ENCODE data around the gene RUSF1. TPM values are rescaled to one million over a fixed set of nuclear protein-coding genes. Genes with fewer than 3 reads are reported as not detected.

Gene RUSF1
- total and polyA plus RNA-seq, 9 of the 15 experiments (the other 6 are each of a cell fraction or from before 2014, with no cell fraction given), result 0.80 to 52.8 (median 27.6) TPM

DNA sequence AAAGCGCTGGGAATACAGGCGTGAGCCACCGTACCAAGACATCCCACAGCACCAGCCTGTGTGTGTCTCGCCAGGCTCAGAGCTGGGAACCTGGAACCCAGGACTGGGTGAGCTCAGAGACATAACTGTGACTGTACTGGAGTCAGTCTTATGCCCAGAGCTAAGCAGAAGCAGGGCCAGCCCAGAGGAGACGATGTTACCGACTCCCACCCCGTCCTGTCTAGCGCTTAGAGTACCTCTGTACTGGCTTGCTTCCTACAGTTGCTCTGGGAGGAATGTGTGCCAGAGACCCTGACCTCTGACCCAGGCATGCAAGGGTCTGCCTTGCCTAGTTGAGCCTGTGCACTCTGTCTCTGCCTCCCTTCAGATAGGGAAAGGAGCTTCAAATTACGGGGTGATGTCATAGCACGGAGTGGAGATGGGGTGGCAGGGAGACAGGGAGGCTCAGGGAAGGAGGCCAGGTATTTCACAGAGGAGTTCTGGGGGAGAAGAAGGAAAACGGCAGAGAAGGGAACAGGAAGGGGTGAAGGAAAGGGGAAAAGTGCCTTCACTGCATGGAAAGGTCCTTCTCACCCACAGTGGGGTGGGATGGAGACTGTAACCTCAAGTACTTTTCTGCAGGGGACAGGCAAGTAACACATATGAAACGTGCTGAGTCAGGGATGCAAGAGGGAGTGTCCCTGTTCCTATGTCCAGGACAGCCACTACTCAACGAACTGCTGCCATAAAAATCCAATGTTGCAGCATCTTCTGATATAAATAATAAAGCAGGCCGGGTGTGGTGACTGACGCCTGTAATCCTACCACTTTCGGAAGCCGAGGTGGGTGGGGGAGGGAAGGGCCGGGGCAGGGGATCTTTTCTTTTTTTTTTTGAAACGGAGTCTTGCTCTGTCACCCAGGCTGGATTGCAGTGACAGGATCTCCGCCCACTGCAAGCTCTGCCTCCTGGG is 54.7 kb downstream of the RUSF1 start (continued):
- 0 out of 2 replicates have a peak, but pooled peaks have one; percentile 46 for TF ChIP-seq LEF1 (IDR thresholded peaks at IDR 0.05)
- TF ChIP-seq, protein P1, sequence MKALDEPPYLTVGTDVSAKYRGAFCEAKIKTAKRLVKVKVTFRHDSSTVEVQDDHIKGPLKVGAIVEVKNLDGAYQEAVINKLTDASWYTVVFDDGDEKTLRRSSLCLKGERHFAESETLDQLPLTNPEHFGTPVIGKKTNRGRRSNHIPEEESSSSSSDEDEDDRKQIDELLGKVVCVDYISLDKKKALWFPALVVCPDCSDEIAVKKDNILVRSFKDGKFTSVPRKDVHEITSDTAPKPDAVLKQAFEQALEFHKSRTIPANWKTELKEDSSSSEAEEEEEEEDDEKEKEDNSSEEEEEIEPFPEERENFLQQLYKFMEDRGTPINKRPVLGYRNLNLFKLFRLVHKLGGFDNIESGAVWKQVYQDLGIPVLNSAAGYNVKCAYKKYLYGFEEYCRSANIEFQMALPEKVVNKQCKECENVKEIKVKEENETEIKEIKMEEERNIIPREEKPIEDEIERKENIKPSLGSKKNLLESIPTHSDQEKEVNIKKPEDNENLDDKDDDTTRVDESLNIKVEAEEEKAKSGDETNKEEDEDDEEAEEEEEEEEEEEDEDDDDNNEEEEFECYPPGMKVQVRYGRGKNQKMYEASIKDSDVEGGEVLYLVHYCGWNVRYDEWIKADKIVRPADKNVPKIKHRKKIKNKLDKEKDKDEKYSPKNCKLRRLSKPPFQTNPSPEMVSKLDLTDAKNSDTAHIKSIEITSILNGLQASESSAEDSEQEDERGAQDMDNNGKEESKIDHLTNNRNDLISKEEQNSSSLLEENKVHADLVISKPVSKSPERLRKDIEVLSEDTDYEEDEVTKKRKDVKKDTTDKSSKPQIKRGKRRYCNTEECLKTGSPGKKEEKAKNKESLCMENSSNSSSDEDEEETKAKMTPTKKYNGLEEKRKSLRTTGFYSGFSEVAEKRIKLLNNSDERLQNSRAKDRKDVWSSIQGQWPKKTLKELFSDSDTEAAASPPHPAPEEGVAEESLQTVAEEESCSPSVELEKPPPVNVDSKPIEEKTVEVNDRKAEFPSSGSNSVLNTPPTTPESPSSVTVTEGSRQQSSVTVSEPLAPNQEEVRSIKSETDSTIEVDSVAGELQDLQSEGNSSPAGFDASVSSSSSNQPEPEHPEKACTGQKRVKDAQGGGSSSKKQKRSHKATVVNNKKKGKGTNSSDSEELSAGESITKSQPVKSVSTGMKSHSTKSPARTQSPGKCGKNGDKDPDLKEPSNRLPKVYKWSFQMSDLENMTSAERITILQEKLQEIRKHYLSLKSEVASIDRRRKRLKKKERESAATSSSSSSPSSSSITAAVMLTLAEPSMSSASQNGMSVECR (CRISPR knock-in tag; IDR thresholded peaks at IDR 0.05), result 0 out of 2 replicates have a peak, but pooled peaks have one; percentile 40
- no peak for TF ChIP-seq ZNF764 (CRISPR knock-in tag; IDR thresholded peaks at IDR 0.05; ENCODE audit: low read depth)
- no peak for TF ChIP-seq YBX1 (IDR thresholded peaks at IDR 0.05)
- TF ChIP-seq NFE2 (IDR thresholded peaks at IDR 0.05; ENCODE audit: low read depth), result peak; percentile 96
- peak; percentile 99 for TF ChIP-seq C11orf30 (IDR thresholded peaks at IDR 0.05; ENCODE audit: low read depth)
- TF ChIP-seq MYC (IDR thresholded peaks at IDR 0.05; ENCODE audit: low read depth, low read length), result no peak
- TF ChIP-seq MYC (CRISPR knock-in tag; IDR thresholded peaks at IDR 0.05; ENCODE audit: borderline replicate concordance, low read depth), result no peak
- TF ChIP-seq TOE1 (IDR thresholded peaks at IDR 0.05; ENCODE audit: borderline replicate concordance), result peak; percentile 9; the same call in 1 of the 2 replicates
- no peak for TF ChIP-seq TOE1 (CRISPR knock-in tag; IDR thresholded peaks at IDR 0.05; ENCODE audit: borderline replicate concordance, low read depth)
- TF ChIP-seq, protein P2, sequence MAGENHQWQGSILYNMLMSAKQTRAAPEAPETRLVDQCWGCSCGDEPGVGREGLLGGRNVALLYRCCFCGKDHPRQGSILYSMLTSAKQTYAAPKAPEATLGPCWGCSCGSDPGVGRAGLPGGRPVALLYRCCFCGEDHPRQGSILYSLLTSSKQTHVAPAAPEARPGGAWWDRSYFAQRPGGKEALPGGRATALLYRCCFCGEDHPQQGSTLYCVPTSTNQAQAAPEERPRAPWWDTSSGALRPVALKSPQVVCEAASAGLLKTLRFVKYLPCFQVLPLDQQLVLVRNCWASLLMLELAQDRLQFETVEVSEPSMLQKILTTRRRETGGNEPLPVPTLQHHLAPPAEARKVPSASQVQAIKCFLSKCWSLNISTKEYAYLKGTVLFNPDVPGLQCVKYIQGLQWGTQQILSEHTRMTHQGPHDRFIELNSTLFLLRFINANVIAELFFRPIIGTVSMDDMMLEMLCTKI (IDR thresholded peaks at IDR 0.05; ENCODE audit: partially characterized antibody), result no peak
- no peak for TF ChIP-seq PURB (CRISPR knock-in tag; IDR thresholded peaks at IDR 0.05; ENCODE audit: low read depth)
- TF ChIP-seq TSC22D4 (tag; IDR thresholded peaks at IDR 0.05), result no peak
- 0 out of 2 replicates have a peak, but pooled peaks have one; percentile 14 for TF ChIP-seq JUN (IDR thresholded peaks at IDR 0.05; ENCODE audit: borderline replicate concordance, low read depth, low read length)
- no peak for TF ChIP-seq JUN (CRISPR knock-in tag; IDR thresholded peaks at IDR 0.05; ENCODE audit: borderline replicate concordance)
- TF ChIP-seq FOXK1 (CRISPR knock-in tag; IDR thresholded peaks at IDR 0.05; ENCODE audit: borderline replicate concordance), result no peak
- peak; percentile 40 for TF ChIP-seq NFIC (IDR thresholded peaks at IDR 0.05)
- TF ChIP-seq XRCC4 (IDR thresholded peaks at IDR 0.05; ENCODE audit: extremely low read depth, insufficient read depth, insufficient read length), result no peak
- no peak for TF ChIP-seq CC2D1A (IDR thresholded peaks at IDR 0.05)
- no peak for TF ChIP-seq BRF1 (IDR thresholded peaks at IDR 0.05; ENCODE audit: borderline replicate concordance, extremely low read depth, insufficient read length)

All from K562 (cell line).